ENCODE measurements around the gene ATG7.

The ATG7 gene

GRCh38 chr3:11495948-11496557 is 223.9 kb downstream of the ATG7 start (continued):
- TF ChIP-seq KLF8 (tag by site-specific recombination; IDR thresholded peaks at IDR 0.05), result no peak
- no peak for TF ChIP-seq ZNF555 (tag by site-specific recombination; conservative IDR thresholded peaks at IDR 0.05)
- TF ChIP-seq ZNF548 (tag by site-specific recombination; IDR thresholded peaks at IDR 0.05), result no peak
- TF ChIP-seq ZNF169 (tag by site-specific recombination; IDR thresholded peaks at IDR 0.05), result no peak
- no peak for TF ChIP-seq ZNF639 (tag by site-specific recombination; IDR thresholded peaks at IDR 0.05)
- peak; percentile 75 for TF ChIP-seq PRDM4 (tag by site-specific recombination; IDR thresholded peaks at IDR 0.05)
- TF ChIP-seq HOXD13 (CRISPR knock-in tag; IDR thresholded peaks at IDR 0.05; ENCODE audit: borderline replicate concordance), result no peak
- TF ChIP-seq ZBTB49 (tag by site-specific recombination; IDR thresholded peaks at IDR 0.05; ENCODE audit: low read depth), result no peak
- peak; percentile 83; the same call in 1 of the 2 replicates for TF ChIP-seq KLF7 (tag by site-specific recombination; IDR thresholded peaks at IDR 0.05; ENCODE audit: borderline replicate concordance)
- TF ChIP-seq, protein P1, sequence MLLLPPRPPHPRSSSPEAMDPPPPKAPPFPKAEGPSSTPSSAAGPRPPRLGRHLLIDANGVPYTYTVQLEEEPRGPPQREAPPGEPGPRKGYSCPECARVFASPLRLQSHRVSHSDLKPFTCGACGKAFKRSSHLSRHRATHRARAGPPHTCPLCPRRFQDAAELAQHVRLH (tag by site-specific recombination; IDR thresholded peaks at IDR 0.05), result peak; percentile 89
- TF ChIP-seq ZNF660 (tag by site-specific recombination; IDR thresholded peaks at IDR 0.05), result no peak
- TF ChIP-seq, protein P2, sequence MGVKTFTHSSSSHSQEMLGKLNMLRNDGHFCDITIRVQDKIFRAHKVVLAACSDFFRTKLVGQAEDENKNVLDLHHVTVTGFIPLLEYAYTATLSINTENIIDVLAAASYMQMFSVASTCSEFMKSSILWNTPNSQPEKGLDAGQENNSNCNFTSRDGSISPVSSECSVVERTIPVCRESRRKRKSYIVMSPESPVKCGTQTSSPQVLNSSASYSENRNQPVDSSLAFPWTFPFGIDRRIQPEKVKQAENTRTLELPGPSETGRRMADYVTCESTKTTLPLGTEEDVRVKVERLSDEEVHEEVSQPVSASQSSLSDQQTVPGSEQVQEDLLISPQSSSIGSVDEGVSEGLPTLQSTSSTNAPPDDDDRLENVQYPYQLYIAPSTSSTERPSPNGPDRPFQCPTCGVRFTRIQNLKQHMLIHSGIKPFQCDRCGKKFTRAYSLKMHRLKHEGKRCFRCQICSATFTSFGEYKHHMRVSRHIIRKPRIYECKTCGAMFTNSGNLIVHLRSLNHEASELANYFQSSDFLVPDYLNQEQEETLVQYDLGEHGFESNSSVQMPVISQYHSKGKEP (tag by site-specific recombination; IDR thresholded peaks at IDR 0.05), result 0 out of 2 replicates have a peak, but pooled peaks have one; percentile 28
- no peak; the same call in 1 of the 2 replicates for TF ChIP-seq ZIC2 (tag by site-specific recombination; IDR thresholded peaks at IDR 0.05)
- no peak for TF ChIP-seq RBAK (tag by site-specific recombination; IDR thresholded peaks at IDR 0.05)
- TF ChIP-seq ZNF76 (tag by site-specific recombination; IDR thresholded peaks at IDR 0.05; ENCODE audit: borderline replicate concordance, low read depth), result no peak
- peak; percentile 64 for TF ChIP-seq ZNF664 (tag by site-specific recombination; IDR thresholded peaks at IDR 0.05)
- no peak for TF ChIP-seq GLI4 (tag by site-specific recombination; IDR thresholded peaks at IDR 0.05)
- no peak for TF ChIP-seq ZNF785 (tag by site-specific recombination; IDR thresholded peaks at IDR 0.05)
- no peak for TF ChIP-seq ZNF585B (tag by site-specific recombination; IDR thresholded peaks at IDR 0.05)
- TF ChIP-seq PRDM1 (tag by site-specific recombination; IDR thresholded peaks at IDR 0.05), result peak; percentile 68
- TF ChIP-seq ZNF623 (tag by site-specific recombination; IDR thresholded peaks at IDR 0.05), result no peak
- no peak for TF ChIP-seq EGR2 (tag by site-specific recombination; IDR thresholded peaks at IDR 0.05; ENCODE audit: low read depth)
- no peak for TF ChIP-seq ZNF747 (tag by site-specific recombination; IDR thresholded peaks at IDR 0.05)
- no peak for TF ChIP-seq ZNF529 (tag by site-specific recombination; IDR thresholded peaks at IDR 0.05; ENCODE audit: insufficient replicate concordance)
- no peak for TF ChIP-seq ZNF624 (tag by site-specific recombination; IDR thresholded peaks at IDR 0.05)
- peak; percentile 35; the same call in 1 of the 2 replicates for TF ChIP-seq ZNF792 (tag by site-specific recombination; IDR thresholded peaks at IDR 0.05)
- TF ChIP-seq, protein P3, sequence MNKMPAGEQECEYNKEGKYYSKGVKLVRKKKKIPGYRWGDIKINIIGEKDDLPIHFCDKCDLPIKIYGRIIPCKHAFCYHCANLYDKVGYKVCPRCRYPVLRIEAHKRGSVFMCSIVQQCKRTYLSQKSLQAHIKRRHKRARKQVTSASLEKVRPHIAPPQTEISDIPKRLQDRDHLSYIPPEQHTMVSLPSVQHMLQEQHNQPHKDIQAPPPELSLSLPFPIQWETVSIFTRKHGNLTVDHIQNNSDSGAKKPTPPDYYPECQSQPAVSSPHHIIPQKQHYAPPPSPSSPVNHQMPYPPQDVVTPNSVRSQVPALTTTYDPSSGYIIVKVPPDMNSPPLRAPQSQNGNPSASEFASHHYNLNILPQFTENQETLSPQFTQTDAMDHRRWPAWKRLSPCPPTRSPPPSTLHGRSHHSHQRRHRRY (tag by site-specific recombination; IDR thresholded peaks at IDR 0.05), result no peak
